Hematopoietic multipotent progenitor cell treated with erythropoietin and hydrocortisone succinate and interleukin-3 and kit ligand, for 6 days (in vitro differentiated cells): ENCODE results near the gene LMAN1L.

Source experiments
- DNase-seq: peaks from one replicate; pipeline ENCODE4 v3.0.0-alpha.2; 2015

Gene LMAN1L

GRCh38 chr15:74838746-74839525, 26.3 kb downstream of the LMAN1L start:
- DNase-seq: no peak

- DNase-seq: no peak
These were observed 27.1 kb downstream of the LMAN1L start for GRCh38 chr15:74839526-74840395.

GRCh38 chr15:74840851-74841775, 28.5 kb downstream of the LMAN1L start:
- DNase-seq: peak; percentile 64

GRCh38 chr15:74841891-74842373, 29.3 kb downstream of the LMAN1L start:
- DNase-seq: no peak

DNA sequence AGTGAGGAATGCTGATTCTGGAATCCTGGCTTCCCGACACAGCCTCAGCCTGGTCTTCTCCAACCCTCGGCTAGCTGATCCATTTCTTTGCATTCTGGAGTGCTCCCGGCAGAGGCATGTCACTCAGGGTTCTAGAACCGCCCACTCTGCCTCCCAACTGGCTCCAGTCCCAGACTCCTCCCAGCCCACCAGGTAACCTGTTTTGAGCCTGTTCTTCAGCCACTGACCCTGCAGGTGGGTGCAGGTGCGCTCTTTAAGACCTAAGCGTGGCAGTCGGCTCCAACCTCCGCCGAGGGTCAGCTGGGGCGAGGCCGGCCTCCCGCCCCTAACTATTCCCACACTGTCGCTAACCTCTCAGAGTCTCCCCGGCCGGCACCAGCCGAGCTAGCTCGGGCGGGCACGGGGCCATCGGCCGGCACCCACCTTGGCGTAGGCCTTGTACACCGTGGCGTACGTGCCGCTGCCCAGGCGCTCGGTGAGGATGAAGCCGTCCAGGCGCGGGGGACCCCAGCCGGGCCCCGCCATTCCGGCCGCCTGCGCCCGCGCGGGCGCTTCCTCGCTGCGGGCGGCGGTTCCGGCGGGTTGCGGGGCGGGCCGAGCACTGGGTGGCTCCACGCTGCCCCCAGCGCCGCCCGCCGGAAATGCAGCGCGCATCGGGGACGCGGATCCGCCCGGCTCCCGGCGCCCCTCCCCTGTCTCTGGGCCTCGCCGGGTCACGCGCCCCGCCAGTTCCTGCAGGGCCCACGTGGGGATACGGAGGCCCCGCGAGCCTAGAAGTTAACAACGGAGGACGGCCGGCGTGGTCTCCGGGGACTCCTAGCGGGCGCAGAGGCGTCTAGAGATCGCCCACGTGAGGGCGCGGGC, 30.2 kb downstream of the LMAN1L start, which contains the start of gene ULK3:
Gene ULK3 (minus strand): TSS at position 576 of the 864 bp plus-strand sequence. CDS start 51 bp downstream, at position 525.
- peak; percentile 94 for DNase-seq

GRCh38 chr15:74843445-74843828, 30.8 kb downstream of the LMAN1L start:
- DNase-seq: no peak

DNA sequence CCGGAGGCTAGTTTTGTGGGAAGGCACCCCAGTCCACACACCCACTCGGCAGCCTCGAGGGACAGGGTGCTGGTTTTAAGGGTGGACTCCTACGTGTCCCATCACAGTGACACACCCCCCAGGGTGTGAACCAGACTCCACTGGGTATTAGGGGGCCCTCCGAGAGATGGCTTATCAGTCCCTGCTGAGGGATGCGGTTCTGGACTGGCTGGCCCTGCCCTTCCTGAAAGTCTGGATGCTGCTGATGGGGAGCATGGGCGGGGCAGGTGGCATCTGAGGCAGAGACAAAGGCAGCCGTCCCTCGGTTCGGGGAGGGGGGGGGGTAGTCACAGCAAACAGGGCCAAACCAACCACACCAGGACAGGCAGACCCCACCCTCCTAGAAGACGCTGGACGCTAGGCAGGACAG, 31.3 kb downstream of the LMAN1L start:
- peak; percentile 96 for DNase-seq

GRCh38 chr15:74844319-74845207, 31.9 kb downstream of the LMAN1L start:
- DNase-seq: peak; percentile 29

DNA sequence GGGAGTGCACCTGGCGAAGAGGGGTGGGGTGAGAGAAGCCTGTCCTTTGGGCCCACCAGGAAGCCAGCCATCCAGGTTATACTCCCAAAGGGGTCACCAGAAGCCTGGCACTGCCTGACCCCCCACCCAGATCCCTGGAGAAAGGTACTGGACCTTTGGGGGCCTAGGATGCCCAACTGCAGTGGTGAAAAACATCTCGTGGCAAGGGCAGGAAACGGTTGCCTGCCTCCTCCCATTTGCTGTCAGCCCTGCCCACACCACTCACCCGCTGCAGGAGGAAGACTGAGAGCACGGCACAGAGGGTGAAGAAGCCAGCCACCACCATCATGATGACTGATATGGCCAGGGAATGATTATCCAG, 32.6 kb downstream of the LMAN1L start:
- peak; percentile 82 for DNase-seq

GRCh38 chr15:74845581-74845980, 32.9 kb downstream of the LMAN1L start:
- DNase-seq: no peak

- DNase-seq: peak; percentile 63
These were observed 34.8 kb downstream of the LMAN1L start for GRCh38 chr15:74847432-74847831.

GRCh38 chr15:74850393-74850792, 37.8 kb downstream of the LMAN1L start:
- DNase-seq: no peak

DNA sequence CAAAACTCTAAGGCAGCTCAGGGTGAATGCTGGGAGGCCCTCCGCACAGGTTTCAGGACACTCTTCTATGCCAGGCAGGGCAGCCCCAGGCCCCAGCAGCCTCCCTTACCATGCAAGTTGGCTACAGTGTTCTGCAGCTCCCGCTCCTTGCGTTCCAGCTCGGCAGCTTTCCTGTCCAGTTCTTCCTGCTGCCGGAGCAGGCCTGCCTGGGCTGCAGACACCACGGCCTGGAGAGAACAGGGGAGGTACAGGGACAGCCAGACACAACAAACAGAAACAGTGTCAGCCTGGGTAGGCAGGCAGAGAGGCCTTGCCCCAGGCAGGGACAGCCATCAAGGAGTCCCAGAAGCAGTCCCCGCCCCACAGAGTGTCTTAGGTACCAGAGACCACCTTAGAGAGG, 39.3 kb downstream of the LMAN1L start:
- no peak for DNase-seq

DNA sequence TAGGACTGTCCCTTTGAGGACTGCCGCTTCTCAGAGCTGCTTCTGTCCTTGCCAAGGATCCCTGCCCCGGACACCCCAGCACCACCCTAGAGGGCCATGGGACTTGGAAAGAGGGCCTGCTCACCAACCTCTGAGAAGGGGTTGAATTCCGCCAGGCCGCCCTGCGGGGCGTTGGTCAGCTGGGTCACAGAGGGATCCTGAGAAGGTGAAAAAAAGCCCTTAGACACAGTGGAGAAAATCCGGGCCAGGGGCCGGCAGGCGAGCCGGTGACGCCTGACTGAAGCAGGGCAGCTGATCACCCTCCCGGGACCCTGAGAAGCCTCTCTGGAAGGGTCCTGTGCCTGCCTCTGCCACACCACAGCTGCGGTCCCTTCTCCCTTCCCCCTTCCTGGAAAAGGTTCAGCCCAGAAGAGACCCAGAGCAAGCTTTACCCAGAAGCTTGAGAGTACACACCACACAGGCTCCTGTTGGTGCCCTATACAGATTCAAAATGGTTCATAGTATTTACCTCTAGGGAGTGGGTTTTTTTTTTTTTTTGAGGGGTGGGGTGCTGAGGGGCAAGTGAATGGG, 41.9 kb downstream of the LMAN1L start:
- no peak for DNase-seq

- no peak for DNase-seq
These were observed 43.2 kb downstream of the LMAN1L start for GRCh38 chr15:74855857-74856256.

DNA sequence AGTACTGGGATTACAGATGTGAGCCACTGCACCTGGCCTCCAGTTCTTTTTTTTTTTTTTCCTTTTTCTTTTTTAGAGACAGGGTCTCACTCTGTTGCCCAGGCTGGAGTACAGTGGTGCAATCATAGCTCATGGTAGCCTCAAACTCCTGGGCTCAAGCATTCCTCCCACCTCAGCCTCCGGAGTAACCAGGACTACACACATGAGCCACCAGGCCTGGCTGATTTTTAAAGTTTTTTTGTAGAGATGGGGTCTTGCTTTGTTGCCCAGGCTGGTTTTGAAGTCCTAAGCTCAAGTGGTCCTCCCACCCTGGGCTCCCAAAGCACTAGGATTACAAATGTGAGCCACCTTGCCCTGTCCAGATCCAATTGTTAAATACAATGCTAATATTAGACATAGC, 43.9 kb downstream of the LMAN1L start:
- DNase-seq: no peak

DNA sequence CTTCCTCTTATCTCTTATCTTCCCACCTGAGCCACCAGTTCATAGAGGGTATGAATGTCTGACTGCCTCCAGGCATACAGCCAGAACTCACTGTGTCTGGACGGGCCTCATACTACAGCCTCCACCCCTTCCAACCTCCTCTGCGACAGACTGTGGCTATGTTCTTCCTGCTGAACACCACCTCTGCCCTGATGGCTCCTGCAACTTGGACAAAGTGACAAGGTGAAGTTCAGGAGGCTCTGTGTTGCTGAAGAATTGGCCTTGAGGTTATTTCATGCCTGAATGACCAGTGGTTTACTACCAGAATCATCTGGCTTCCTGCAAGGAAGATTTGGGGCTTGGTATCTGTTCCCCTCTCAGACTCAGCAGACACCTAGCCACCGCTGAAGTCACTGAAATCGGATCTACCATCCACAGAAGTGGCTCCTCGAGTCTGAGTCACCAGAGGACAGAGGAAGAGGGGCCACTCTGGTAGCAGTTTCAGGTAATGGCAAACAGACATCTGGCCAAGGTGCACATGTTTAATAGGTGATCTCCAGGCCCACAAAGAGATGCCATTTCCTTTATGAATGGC, 44.5 kb downstream of the LMAN1L start:
- DNase-seq: peak; percentile 67

- DNase-seq: no peak
These were observed 45.2 kb downstream of the LMAN1L start for GRCh38 chr15:74857671-74858368.

- DNase-seq: no peak
These were observed 45.7 kb downstream of the LMAN1L start for GRCh38 chr15:74858369-74858740.
